ENCODE data around the gene NOSTRIN. TPM values are rescaled to one million over a fixed set of nuclear protein-coding genes. Genes with fewer than 3 reads are reported as not detected.

The NOSTRIN gene
- total RNA-seq, 4 donors from 2014 or later = 10.1 to 48.1 (median 18.0) TPM

DNA sequence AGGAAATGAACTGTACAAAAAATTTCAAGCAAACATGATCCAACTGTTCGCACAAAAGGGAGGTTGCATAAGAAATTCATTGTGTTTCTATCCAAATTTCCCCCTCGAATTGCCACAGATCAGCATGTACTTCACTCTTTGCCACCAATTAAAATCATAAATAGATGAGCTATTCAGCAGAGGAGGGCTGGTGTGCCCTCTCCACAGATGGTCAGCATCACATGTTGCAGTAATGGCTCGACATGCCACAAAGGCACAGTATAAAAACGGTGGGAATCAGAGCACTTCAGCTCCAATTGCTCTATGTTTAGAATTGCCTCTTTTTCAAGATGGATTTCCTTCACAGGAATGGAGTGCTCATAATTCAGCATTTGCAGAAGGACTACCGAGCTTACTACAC, 98.6 kb downstream of the NOSTRIN start, which contains the start of gene G6PC2:
Gene G6PC2, plus strand, starts transcription at position 289 of the 400 bp plus-strand sequence. Its CDS starts 41 bp downstream, at position 330.
- Histone ChIP-seq H3K9me3 (no peaks in the 10 kb centered on the region), H3K27me3 (no peaks in the 10 kb centered on the region), H3K27ac (no peak within 1 kb of the TSS), H3K4me3 (replicated peaks in 1 of 3) (no peak within 1 kb of the TSS), H3K4me1 (no peaks in the 10 kb centered on the region), H3K36me3 (no peaks in the 10 kb centered on the region)
- TF ChIP-seq, protein P1, sequence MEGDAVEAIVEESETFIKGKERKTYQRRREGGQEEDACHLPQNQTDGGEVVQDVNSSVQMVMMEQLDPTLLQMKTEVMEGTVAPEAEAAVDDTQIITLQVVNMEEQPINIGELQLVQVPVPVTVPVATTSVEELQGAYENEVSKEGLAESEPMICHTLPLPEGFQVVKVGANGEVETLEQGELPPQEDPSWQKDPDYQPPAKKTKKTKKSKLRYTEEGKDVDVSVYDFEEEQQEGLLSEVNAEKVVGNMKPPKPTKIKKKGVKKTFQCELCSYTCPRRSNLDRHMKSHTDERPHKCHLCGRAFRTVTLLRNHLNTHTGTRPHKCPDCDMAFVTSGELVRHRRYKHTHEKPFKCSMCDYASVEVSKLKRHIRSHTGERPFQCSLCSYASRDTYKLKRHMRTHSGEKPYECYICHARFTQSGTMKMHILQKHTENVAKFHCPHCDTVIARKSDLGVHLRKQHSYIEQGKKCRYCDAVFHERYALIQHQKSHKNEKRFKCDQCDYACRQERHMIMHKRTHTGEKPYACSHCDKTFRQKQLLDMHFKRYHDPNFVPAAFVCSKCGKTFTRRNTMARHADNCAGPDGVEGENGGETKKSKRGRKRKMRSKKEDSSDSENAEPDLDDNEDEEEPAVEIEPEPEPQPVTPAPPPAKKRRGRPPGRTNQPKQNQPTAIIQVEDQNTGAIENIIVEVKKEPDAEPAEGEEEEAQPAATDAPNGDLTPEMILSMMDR (IDR thresholded peaks at IDR 0.05) = no peak
- TF ChIP-seq POLR2A (IDR thresholded peaks at IDR 0.05) = no peak
- intact Hi-C loops (cut with DNase I) = no loop called here
- no peak for DNase-seq
- WGBS, 2 donors = 76 to 86% methylated on average over 5 of the region's 5 CpGs

DNA sequence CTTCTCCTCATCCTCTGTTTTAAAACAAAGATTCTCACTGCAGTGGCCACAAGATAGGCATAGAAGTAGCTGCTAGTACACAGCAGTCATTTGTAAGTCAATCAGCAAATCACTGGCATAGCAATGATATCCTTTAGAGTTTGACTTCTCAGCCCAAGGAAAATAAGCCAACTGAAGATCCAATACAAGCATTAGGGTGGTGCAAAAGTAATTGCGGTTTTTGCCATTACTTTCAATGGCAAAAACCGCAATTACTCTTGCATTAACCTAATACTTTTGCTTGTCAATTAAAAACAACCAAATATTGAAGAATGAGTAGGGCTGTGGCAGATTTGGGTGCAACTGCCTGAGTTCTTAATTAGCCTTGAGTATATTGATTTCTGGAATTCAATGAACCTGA, 101.5 kb downstream of the NOSTRIN start:
- intact Hi-C loops (cut with DNase I) = no loop called here
- WGBS, 2 donors = 90 to 94% methylated on average over 2 of the region's 2 CpGs
- Histone ChIP-seq H3K36me3 (no peaks in the 10 kb centered on the region), H3K4me3 (replicated peaks in 1 of 3) (no peak overlapping the region), H3K27me3 (no peaks in the 10 kb centered on the region), H3K4me1 (no peaks in the 10 kb centered on the region), H3K9me3 (no peaks in the 10 kb centered on the region), H3K27ac (no peak overlapping the region)
- TF ChIP-seq, protein P1 (IDR thresholded peaks at IDR 0.05) = no peak
- TF ChIP-seq POLR2A (IDR thresholded peaks at IDR 0.05) = no peak
- no peak for DNase-seq

- Histone ChIP-seq H3K4me1 (no peaks in the 10 kb centered on the region), H3K36me3 (no peaks in the 10 kb centered on the region), H3K4me3 (replicated peaks in 1 of 3) (no peak overlapping the region), H3K9me3 (no peaks in the 10 kb centered on the region), H3K27ac (no peak overlapping the region), H3K27me3 (no peaks in the 10 kb centered on the region)
- 91 to 92% methylated on average over 3 of the region's 3 CpGs for WGBS, 2 donors
- intact Hi-C loops (cut with DNase I) = no loop called here
- no peak for DNase-seq
- TF ChIP-seq, protein P1 (IDR thresholded peaks at IDR 0.05) = no peak
- no peak for TF ChIP-seq POLR2A (IDR thresholded peaks at IDR 0.05)
Measured at GRCh38 chr2:168904358-168904757, 101.9 kb downstream of the NOSTRIN start.

DNA sequence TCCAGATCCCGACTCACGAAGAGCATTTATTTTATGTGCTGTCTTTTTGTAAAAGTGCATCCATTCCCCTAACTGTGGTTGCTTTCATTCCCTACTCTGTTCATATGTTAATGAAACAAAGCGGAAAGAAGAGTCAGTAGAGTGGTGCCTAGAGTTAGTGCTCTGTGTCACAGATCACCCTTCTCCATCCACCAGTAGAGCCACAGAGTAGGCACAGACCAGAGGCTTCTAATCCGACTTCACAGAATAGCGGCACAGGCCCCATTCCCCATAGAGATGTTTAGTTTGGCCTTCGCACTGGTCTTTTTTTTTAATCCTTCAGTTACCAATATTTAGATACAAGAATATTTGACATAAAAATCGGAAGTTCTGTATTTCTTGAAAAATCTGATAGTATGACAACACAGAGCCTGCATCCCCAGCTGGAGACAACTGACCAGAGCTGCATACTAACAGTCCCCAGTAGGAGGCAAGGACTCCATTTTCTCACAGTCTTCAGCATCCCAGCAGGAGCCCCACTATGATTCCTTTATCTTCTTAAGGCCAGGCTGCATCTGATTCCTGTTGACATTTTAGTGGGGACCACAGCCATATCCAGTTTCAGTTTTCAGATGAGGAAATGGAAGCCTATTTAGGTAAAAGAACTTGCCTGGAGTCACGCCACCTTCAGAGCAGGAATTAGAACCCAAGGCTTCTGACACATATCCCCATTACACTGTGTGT, 105.7 kb downstream of the NOSTRIN start:
- WGBS, 2 donors = 88 to 93% methylated on average over 8 of the region's 8 CpGs
- Histone ChIP-seq H3K36me3 (no peaks in the 10 kb centered on the region), H3K27me3 (no peaks in the 10 kb centered on the region), H3K27ac (no peak overlapping the region), H3K4me1 (no peaks in the 10 kb centered on the region), H3K4me3 (replicated peaks in 1 of 3) (no peak overlapping the region), H3K9me3 (no peaks in the 10 kb centered on the region)
- intact Hi-C loops (cut with DNase I) = no loop called here
- no peak for DNase-seq
- no peak for TF ChIP-seq POLR2A (IDR thresholded peaks at IDR 0.05)
- TF ChIP-seq, protein P1 (IDR thresholded peaks at IDR 0.05) = no peak

DNA sequence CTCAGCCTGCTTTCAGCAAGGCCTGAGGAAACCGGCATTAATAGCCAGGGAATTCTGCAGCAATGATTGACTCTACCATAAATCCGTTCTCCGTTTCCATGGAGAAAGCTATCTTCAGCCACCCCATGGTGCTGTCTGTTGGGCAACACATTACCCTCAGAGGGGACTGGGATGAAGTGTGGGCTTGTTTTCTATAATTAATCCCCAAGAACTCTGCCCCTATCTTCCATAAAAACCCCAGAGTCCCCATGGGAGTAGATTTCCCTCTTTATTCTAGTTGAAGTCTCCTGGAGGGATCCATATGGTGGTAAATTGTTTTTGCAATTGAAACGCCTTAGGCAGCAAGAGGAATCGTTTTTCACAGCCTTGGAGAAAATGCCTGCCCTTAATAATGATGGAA, 107.9 kb downstream of the NOSTRIN start:
- Histone ChIP-seq H3K27me3 (no peaks in the 10 kb centered on the region), H3K36me3 (no peaks in the 10 kb centered on the region), H3K4me3 (replicated peaks in 1 of 3) (no peak overlapping the region), H3K27ac (no peak overlapping the region), H3K9me3 (no peaks in the 10 kb centered on the region), H3K4me1 (no peaks in the 10 kb centered on the region)
- WGBS, 2 donors = 76 to 82% methylated on average over 5 of the region's 5 CpGs
- TF ChIP-seq, protein P1 (IDR thresholded peaks at IDR 0.05) = no peak
- TF ChIP-seq POLR2A (IDR thresholded peaks at IDR 0.05) = no peak
- no peak for DNase-seq
- intact Hi-C loops (cut with DNase I) = no loop called here
